ENCODE measurements around the gene BCDIN3D. TPM values are rescaled to one million over a fixed set of nuclear protein-coding genes. Genes with fewer than 3 reads are reported as not detected.

Gene BCDIN3D
- total RNA-seq, 1 experiment from 2014 or later: 1.6 TPM

DNA sequence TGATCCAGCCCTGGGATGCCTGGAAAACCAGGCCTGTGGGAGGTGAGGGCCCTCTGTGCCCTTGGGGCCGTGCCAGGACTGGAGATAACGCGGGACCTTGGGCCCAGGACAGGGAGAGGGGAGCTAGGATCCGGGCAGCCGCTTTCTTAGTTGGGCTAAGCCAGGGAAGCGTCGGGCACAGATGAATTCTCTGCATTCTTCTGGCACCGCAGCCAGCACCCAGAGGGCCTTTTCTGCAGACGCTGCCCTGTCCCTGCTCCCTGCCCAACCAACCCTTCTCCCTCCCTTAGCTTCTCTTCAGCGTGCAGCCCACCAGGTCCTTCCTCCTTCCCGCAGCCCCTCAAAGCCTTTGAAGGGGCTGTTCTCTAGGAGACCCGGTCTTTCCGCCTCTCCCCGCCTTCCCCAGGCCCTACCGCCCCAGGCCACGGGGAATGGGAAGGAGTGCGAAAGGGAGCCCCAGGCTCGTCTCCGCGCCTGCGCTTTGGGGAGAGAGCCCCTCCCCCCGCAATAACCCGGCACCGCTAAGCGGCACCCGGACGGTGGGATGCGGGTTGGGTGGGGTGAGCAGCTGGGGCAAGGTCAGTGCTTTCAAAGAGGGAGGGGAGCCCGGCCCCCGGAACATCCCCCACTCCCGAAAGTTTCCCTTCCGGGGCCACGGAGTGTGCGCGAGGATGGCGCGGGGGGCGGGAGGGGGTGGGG, 15.4 kb downstream of the BCDIN3D start (continued):
- TF ChIP-seq KAT7 (CRISPR knock-in tag; IDR thresholded peaks at IDR 0.05; ENCODE audit: borderline replicate concordance) (0 out of 2 replicates have a peak, but pooled peaks have one; percentile 16), FOXP4 (CRISPR knock-in tag; IDR thresholded peaks at IDR 0.05) (0 out of 2 replicates have a peak, but pooled peaks have one; percentile 18), SMAD4 (CRISPR knock-in tag; IDR thresholded peaks at IDR 0.05) (no peak), GABPB1 (CRISPR knock-in tag; IDR thresholded peaks at IDR 0.05) (0 out of 2 replicates have a peak, but pooled peaks have one; percentile 13), HMGXB4 (CRISPR knock-in tag; IDR thresholded peaks at IDR 0.05) (peak; percentile 53; the same call in 1 of the 2 replicates), FOXP1 (CRISPR knock-in tag; IDR thresholded peaks at IDR 0.05; ENCODE audit: borderline replicate concordance) (no peak), IRF2 (CRISPR knock-in tag; IDR thresholded peaks at IDR 0.05; ENCODE audit: borderline replicate concordance, low read depth) (no peak), FOXK1 (CRISPR knock-in tag; IDR thresholded peaks at IDR 0.05) (peak; percentile 47; the same call in 1 of the 2 replicates), EMX1 (CRISPR knock-in tag; IDR thresholded peaks at IDR 0.05) (no peak)
- TF ChIP-seq, protein P1, sequence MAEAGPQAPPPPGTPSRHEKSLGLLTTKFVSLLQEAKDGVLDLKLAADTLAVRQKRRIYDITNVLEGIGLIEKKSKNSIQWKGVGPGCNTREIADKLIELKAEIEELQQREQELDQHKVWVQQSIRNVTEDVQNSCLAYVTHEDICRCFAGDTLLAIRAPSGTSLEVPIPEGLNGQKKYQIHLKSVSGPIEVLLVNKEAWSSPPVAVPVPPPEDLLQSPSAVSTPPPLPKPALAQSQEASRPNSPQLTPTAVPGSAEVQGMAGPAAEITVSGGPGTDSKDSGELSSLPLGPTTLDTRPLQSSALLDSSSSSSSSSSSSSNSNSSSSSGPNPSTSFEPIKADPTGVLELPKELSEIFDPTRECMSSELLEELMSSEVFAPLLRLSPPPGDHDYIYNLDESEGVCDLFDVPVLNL (CRISPR knock-in tag; IDR thresholded peaks at IDR 0.05; ENCODE audit: borderline replicate concordance, low read depth): no peak

DNA sequence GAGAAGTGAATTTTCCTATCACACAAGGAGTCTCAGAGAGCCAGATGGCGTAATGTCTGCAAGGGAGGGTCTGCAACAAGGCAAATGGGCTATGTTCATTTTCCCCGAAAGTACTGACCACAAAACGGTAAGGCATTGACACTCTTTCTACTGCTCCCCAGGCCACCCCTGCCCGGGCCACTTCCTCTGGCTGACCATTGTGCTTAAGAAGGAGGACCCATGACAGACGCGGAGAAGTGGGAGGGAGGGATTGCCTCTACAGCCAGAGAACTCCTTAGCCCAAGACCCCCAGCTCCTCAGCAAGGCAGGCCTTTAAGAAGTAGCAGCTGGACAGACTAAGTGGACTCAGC, 15.9 kb downstream of the BCDIN3D start:
- no peak for DNase-seq (ENCODE audit: low spot score)
- TF ChIP-seq, protein P2, sequence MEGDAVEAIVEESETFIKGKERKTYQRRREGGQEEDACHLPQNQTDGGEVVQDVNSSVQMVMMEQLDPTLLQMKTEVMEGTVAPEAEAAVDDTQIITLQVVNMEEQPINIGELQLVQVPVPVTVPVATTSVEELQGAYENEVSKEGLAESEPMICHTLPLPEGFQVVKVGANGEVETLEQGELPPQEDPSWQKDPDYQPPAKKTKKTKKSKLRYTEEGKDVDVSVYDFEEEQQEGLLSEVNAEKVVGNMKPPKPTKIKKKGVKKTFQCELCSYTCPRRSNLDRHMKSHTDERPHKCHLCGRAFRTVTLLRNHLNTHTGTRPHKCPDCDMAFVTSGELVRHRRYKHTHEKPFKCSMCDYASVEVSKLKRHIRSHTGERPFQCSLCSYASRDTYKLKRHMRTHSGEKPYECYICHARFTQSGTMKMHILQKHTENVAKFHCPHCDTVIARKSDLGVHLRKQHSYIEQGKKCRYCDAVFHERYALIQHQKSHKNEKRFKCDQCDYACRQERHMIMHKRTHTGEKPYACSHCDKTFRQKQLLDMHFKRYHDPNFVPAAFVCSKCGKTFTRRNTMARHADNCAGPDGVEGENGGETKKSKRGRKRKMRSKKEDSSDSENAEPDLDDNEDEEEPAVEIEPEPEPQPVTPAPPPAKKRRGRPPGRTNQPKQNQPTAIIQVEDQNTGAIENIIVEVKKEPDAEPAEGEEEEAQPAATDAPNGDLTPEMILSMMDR (IDR thresholded peaks at IDR 0.05): no peak
- TF ChIP-seq ZNF423 (CRISPR knock-in tag; IDR thresholded peaks at IDR 0.05) (no peak), NFYB (CRISPR knock-in tag; conservative IDR thresholded peaks at IDR 0.05; ENCODE audit: low read depth) (no peak), ZNF396 (CRISPR knock-in tag; IDR thresholded peaks at IDR 0.05; ENCODE audit: borderline replicate concordance) (no peak), GABPB1 (CRISPR knock-in tag; IDR thresholded peaks at IDR 0.05) (no peak)
- TF ChIP-seq, protein P3, sequence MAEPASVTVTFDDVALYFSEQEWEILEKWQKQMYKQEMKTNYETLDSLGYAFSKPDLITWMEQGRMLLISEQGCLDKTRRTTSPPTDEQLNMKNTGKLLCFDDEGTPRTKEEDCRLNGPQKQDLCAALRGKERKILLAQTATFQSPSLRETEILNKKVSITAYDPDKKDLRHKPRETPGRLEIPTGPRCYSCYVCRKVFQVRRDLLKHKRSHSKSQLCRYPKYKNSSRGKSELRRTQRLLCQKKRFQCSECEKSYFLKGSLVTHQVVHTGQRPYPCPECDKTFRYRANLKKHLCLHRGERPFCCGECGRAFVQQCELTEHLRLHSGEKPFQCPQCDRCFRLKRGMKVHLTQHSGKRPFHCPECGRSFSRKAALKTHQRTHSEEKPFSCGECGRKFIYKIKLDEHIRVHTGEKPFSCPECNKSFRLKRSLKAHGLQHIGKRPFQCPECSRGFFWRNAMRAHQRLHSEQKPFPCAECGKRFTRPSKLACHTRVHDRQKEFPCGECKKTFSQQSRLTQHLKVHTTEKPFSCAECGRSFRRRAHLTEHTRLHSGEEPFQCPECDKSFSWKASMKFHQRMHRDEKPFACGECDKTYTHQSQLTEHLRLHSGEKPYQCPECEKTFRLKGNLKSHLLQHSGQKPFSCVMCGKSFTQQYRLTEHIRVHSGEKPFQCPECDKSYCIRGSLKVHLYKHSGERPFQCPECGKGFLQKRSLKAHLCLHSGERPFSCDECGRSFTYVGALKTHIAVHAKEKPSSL (CRISPR knock-in tag; conservative IDR thresholded peaks at IDR 0.05): no peak
- Mint-ChIP-seq H3K27ac (0 out of 2 replicates have a peak overlapping the region, but pooled peaks have one; percentile 36), H3K36me3 (peaks cover 7% of the 10 kb centered on the region), H3K9me3 (no peaks in the 10 kb centered on the region), H3K27me3 (ENCODE audit: low read depth) (no peaks in the 10 kb centered on the region), H3K4me3 (peak overlapping the region; percentile 93), H3K4me1 (peaks cover 33% of the 10 kb centered on the region)
- ChIA-PET POLR2A (interaction anchor here (0.5 kb wide), 1 partner anchor 516 kb away, joined by 3 read pairs; no protein-coding TSS in a partner anchor), CTCF (interaction anchor here (0.7 to 4.8 kb wide), 11 partner anchors 8 to 244 kb away, joined by 3 to 33 read pairs (median 7); partner anchors contain the start of gene TMBIM6)
- no peak for ATAC-seq

Measured in WTC11 (cell line).